Measurements from ENCODE around the gene PINLYP. TPM values are rescaled to one million over a fixed set of nuclear protein-coding genes. Genes with fewer than 3 reads are reported as not detected.

The PINLYP gene
- total and polyA plus RNA-seq, 9 of the 15 experiments (the other 6 are each of a cell fraction or from before 2014, with no cell fraction given), result 1.00 to 6.7 (median 2.2) TPM

DNA sequence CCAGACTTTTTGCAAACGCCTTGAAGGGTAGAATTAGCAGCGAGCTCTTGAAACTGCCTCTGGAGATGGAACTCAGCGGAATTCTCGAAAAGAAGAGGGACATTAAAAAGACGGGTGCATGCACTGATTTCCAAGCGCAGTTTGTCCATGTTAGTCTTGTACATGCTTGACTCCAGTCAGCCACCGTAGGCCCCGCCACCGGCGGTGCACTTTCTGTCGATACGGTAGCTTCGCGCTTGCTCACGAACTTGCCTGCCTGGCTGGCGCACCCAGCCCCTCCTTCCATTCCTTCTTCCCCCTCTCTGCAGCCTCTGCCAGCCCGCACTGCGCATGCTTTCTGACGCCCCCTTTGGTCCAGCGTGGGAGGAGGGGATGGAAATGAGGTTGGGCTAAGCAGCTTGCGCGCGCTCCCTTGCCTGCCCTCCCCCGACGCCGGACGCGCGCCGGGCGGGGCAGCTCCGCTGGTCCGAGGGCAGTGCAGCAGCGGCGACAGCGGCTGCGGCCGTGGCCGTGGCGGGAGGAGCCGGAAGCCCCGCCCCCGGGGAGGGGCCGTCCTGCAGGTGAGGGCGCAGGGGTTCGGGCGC, 42.5 kb upstream of the PINLYP start, which contains the start of gene ZNF575 (continued):
- TF ChIP-seq, protein P1, sequence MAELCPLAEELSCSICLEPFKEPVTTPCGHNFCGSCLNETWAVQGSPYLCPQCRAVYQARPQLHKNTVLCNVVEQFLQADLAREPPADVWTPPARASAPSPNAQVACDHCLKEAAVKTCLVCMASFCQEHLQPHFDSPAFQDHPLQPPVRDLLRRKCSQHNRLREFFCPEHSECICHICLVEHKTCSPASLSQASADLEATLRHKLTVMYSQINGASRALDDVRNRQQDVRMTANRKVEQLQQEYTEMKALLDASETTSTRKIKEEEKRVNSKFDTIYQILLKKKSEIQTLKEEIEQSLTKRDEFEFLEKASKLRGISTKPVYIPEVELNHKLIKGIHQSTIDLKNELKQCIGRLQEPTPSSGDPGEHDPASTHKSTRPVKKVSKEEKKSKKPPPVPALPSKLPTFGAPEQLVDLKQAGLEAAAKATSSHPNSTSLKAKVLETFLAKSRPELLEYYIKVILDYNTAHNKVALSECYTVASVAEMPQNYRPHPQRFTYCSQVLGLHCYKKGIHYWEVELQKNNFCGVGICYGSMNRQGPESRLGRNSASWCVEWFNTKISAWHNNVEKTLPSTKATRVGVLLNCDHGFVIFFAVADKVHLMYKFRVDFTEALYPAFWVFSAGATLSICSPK (IDR thresholded peaks at IDR 0.05; ENCODE audit: borderline replicate concordance), result no peak
- TF ChIP-seq HDAC3 (IDR thresholded peaks at IDR 0.05; ENCODE audit: borderline replicate concordance, partially characterized antibody), result no peak
- TF ChIP-seq NR3C1 (CRISPR knock-in tag; IDR thresholded peaks at IDR 0.05), result no peak
- TF ChIP-seq, protein P2, sequence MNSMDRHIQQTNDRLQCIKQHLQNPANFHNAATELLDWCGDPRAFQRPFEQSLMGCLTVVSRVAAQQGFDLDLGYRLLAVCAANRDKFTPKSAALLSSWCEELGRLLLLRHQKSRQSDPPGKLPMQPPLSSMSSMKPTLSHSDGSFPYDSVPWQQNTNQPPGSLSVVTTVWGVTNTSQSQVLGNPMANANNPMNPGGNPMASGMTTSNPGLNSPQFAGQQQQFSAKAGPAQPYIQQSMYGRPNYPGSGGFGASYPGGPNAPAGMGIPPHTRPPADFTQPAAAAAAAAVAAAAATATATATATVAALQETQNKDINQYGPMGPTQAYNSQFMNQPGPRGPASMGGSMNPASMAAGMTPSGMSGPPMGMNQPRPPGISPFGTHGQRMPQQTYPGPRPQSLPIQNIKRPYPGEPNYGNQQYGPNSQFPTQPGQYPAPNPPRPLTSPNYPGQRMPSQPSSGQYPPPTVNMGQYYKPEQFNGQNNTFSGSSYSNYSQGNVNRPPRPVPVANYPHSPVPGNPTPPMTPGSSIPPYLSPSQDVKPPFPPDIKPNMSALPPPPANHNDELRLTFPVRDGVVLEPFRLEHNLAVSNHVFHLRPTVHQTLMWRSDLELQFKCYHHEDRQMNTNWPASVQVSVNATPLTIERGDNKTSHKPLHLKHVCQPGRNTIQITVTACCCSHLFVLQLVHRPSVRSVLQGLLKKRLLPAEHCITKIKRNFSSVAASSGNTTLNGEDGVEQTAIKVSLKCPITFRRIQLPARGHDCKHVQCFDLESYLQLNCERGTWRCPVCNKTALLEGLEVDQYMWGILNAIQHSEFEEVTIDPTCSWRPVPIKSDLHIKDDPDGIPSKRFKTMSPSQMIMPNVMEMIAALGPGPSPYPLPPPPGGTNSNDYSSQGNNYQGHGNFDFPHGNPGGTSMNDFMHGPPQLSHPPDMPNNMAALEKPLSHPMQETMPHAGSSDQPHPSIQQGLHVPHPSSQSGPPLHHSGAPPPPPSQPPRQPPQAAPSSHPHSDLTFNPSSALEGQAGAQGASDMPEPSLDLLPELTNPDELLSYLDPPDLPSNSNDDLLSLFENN (IDR thresholded peaks at IDR 0.05; ENCODE audit: low read depth in 2 of 2, low read length in 2 of 2), result peak in 1 of 2 experiments; percentile 24; a peak in 1 of 4 replicates
- peak; percentile 97 for TF ChIP-seq HNRNPLL (IDR thresholded peaks at IDR 0.05; ENCODE audit: low read depth, low read length, poor library complexity, severe bottlenecking)
- TF ChIP-seq ZNF12 (CRISPR knock-in tag; IDR thresholded peaks at IDR 0.05), result 0 out of 2 replicates have a peak, but pooled peaks have one; percentile 62
- TF ChIP-seq, protein P3, sequence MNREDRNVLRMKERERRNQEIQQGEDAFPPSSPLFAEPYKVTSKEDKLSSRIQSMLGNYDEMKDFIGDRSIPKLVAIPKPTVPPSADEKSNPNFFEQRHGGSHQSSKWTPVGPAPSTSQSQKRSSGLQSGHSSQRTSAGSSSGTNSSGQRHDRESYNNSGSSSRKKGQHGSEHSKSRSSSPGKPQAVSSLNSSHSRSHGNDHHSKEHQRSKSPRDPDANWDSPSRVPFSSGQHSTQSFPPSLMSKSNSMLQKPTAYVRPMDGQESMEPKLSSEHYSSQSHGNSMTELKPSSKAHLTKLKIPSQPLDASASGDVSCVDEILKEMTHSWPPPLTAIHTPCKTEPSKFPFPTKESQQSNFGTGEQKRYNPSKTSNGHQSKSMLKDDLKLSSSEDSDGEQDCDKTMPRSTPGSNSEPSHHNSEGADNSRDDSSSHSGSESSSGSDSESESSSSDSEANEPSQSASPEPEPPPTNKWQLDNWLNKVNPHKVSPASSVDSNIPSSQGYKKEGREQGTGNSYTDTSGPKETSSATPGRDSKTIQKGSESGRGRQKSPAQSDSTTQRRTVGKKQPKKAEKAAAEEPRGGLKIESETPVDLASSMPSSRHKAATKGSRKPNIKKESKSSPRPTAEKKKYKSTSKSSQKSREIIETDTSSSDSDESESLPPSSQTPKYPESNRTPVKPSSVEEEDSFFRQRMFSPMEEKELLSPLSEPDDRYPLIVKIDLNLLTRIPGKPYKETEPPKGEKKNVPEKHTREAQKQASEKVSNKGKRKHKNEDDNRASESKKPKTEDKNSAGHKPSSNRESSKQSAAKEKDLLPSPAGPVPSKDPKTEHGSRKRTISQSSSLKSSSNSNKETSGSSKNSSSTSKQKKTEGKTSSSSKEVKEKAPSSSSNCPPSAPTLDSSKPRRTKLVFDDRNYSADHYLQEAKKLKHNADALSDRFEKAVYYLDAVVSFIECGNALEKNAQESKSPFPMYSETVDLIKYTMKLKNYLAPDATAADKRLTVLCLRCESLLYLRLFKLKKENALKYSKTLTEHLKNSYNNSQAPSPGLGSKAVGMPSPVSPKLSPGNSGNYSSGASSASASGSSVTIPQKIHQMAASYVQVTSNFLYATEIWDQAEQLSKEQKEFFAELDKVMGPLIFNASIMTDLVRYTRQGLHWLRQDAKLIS (CRISPR knock-in tag; IDR thresholded peaks at IDR 0.05), result no peak
- TF ChIP-seq ZNF589 (CRISPR knock-in tag; IDR thresholded peaks at IDR 0.05; ENCODE audit: low read depth), result no peak
- no peak for TF ChIP-seq ZNF707 (CRISPR knock-in tag; conservative IDR thresholded peaks at IDR 0.05)
- peak; percentile 45 for TF ChIP-seq NEUROD1 (IDR thresholded peaks at IDR 0.05; ENCODE audit: borderline replicate concordance, low read depth, low read length, partially characterized antibody)
- TF ChIP-seq PCBP1 (IDR thresholded peaks at IDR 0.05; ENCODE audit: low read depth, low read length, poor library complexity, severe bottlenecking), result peak; percentile 64
- peak; percentile 46 for TF ChIP-seq POLR2B (IDR thresholded peaks at IDR 0.05; ENCODE audit: low read depth, partially characterized antibody)
- TF ChIP-seq SRF (CRISPR knock-in tag; IDR thresholded peaks at IDR 0.05), result 0 out of 4 replicates have a peak, but pooled peaks of 1 of the 2 experiments have one; percentile 41
- peak; percentile 21; the same call in 1 of the 2 replicates for TF ChIP-seq TCF3 (CRISPR knock-in tag; IDR thresholded peaks at IDR 0.05)

Measured in K562 (cell line).